Right lobe of liver (tissue), 4 donors: ENCODE measurements around the gene SPAG16.

Experiments
- POLR2A ChIP-seq: fragments of 450-650 bp; IDR thresholded peaks from one replicate; pipeline ENCODE4 v1.6.1; 2017; ENCODE audit warnings: antibody characterized with exemption, mild to moderate bottlenecking
- TF ChIP-seq, protein P1 (sequence below), 4 donors: fragments of 200-600 bp in 3 of 4; fragments of 450-650 bp in 1 of 4; IDR thresholded peaks; one replicate each; pipeline versions ENCODE4 v1.5.1 to v1.8.0; 2016 to 2022; ENCODE audit warnings: antibody characterized with exemption in 4 of 4, mild to moderate bottlenecking in 2 of 4
- donor health status: DM: no; HTN: no; CAD: no.
- donor health status: DM: no; HTN: no; CAD: no.
- donor health status: DM: no; HTN: yes; CAD: no.

DNA sequence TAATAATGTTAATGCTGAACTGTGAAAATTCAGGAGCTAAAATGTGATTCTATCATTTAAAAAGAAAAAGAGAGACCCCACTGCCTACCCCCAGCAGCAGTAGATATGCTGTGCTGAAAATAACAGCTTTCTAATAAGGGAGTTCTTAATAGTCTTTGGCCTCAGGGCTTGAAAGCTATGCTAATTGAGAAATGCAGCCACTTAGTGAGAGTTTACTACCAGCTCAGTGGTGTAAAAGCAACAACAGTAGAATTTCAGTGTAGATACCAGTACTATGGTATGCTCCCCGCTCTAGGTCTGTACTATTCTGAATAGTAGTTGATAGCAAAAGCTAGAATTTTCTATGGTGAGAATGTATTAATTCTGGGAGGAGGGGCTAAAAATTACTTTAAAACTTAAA is 823.5 kb downstream of the SPAG16 start:
- TF ChIP-seq, protein P1, sequence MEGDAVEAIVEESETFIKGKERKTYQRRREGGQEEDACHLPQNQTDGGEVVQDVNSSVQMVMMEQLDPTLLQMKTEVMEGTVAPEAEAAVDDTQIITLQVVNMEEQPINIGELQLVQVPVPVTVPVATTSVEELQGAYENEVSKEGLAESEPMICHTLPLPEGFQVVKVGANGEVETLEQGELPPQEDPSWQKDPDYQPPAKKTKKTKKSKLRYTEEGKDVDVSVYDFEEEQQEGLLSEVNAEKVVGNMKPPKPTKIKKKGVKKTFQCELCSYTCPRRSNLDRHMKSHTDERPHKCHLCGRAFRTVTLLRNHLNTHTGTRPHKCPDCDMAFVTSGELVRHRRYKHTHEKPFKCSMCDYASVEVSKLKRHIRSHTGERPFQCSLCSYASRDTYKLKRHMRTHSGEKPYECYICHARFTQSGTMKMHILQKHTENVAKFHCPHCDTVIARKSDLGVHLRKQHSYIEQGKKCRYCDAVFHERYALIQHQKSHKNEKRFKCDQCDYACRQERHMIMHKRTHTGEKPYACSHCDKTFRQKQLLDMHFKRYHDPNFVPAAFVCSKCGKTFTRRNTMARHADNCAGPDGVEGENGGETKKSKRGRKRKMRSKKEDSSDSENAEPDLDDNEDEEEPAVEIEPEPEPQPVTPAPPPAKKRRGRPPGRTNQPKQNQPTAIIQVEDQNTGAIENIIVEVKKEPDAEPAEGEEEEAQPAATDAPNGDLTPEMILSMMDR (IDR thresholded peaks at IDR 0.05): no peak
- TF ChIP-seq POLR2A: no peak
